ENCODE results near the gene PSD4.

DNA sequence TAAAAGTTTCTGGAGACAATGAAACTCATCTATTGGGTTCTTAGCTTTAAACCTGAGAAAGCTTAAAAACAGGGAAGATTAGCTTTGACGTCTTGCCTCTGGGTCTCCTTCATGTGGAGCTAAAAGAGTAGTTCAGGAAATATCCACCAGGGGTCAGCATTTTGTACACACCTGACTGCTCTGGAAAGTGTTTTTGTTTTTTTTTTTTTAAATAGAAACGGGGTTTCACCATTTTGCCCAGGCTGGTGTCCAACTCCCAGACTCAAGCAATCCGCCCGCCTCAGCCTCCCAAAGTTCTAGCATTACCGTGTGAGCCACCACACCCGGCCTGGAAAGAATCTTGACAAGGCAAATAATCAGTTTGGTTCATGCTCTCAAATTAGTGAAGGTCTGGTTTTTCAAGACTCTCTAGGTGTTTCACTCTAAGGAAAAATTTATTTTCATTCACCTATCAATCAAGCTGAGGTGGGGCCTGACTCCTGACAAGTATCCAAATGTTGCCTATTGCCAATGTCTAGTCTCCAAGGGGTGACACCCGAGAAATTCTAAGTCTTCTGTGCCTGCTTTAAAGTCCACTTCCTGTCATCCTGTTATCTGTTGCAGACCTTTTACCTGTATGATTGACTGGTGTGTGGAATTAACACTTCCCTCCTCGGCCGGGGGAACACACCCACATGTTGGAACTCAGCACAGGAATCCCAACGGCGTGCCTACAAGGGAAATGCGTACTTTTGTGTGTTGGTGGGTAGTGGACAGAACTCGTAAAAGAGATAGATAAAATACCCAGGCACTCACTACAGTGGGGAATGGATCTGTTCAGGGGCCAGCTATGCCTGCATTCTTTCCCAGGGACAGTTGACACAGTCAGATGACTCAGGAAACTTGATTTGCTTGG is 35.1 kb upstream of the PSD4 start:
- TF ChIP-seq, protein P1, sequence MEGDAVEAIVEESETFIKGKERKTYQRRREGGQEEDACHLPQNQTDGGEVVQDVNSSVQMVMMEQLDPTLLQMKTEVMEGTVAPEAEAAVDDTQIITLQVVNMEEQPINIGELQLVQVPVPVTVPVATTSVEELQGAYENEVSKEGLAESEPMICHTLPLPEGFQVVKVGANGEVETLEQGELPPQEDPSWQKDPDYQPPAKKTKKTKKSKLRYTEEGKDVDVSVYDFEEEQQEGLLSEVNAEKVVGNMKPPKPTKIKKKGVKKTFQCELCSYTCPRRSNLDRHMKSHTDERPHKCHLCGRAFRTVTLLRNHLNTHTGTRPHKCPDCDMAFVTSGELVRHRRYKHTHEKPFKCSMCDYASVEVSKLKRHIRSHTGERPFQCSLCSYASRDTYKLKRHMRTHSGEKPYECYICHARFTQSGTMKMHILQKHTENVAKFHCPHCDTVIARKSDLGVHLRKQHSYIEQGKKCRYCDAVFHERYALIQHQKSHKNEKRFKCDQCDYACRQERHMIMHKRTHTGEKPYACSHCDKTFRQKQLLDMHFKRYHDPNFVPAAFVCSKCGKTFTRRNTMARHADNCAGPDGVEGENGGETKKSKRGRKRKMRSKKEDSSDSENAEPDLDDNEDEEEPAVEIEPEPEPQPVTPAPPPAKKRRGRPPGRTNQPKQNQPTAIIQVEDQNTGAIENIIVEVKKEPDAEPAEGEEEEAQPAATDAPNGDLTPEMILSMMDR (IDR thresholded peaks at IDR 0.05; ENCODE audit: poor library complexity, severe bottlenecking), result peak; percentile 81
- no peak for TF ChIP-seq POLR2AphosphoS5 (IDR thresholded peaks at IDR 0.05)
- no peak for TF ChIP-seq MXI1 (conservative IDR thresholded peaks at IDR 0.05; ENCODE audit: poor library complexity, severe bottlenecking)
- no peak for TF ChIP-seq EP300 (conservative IDR thresholded peaks at IDR 0.05; ENCODE audit: poor library complexity, severe bottlenecking)
- no peak for TF ChIP-seq EZH2 (IDR thresholded peaks at IDR 0.05; ENCODE audit: borderline replicate concordance, insufficient read depth, low read length, poor library complexity, severe bottlenecking)
